HEK293 (cell line): ENCODE results near the gene PTTG1.

Experiments used
- CTCF ChIA-PET: fragments of 350-600 bp; formaldehyde crosslinking; extraction: SDS; loops from one replicate; lab custom pipeline; 2021; ENCODE audit warnings: antibody characterized with exemption; lab: Yijun Ruan, JAX
- POLR2A ChIA-PET: fragments of 300-600 bp; formaldehyde crosslinking; extraction: SDS; loops from one replicate; lab custom pipeline; 2020; ENCODE audit warnings: antibody characterized with exemption, inconsistent platforms; lab: Yijun Ruan, JAX
- H3K27ac ChIP-seq: fragments of 200-500 bp; sonication (Bioruptor generic); 2 replicates; pipeline ENCODE4 v1.5.1; 2014; ENCODE audit warnings: low read depth, low read length, control low read depth, inconsistent platforms; ENCODE audit errors: extremely low read depth
- H3K36me3 ChIP-seq, 2 experiments: fragments of 200-500 bp in 1 of 2; sonication (Bioruptor generic) in 1 of 2; 1 replicate in 1 of 2; 2 replicates in 1 of 2; pipeline ENCODE4 v1.5.1; 2014 to 2017; ENCODE audit warnings: inconsistent platforms in 2 of 2, low read length in 2 of 2; ENCODE audit not compliant: control insufficient read depth in 2 of 2, insufficient read depth in 1 of 2
- H3K4me1 ChIP-seq: fragments of 200-500 bp; sonication (Bioruptor generic); 2 replicates; pipeline ENCODE4 v1.5.1; 2014; ENCODE audit warnings: mild to moderate bottlenecking, low read length, inconsistent platforms; ENCODE audit not compliant: control insufficient read depth, insufficient read depth
- H3K4me3 ChIP-seq: 2 replicates; pipeline ENCODE4 v1.5.1; 2011; ENCODE audit warnings: low read depth, mild to moderate bottlenecking, control low read depth, low read length, moderate library complexity
- H3K9me3 ChIP-seq: fragments of 200-500 bp; sonication (Bioruptor generic); 2 replicates; pipeline ENCODE4 v1.5.1; 2014; ENCODE audit warnings: low read depth, low read length, inconsistent platforms; ENCODE audit not compliant: control insufficient read depth, insufficient read depth
- GLIS1 ChIP-seq: fragments of 450-650 bp; formaldehyde crosslinking; IDR thresholded peaks from 2 replicates; pipeline ENCODE4 v1.5.1; 2016; ENCODE audit warnings: missing biosample characterization, missing genetic modification characterization
- GLIS2 ChIP-seq: fragments of 450-650 bp; formaldehyde crosslinking; IDR thresholded peaks from 2 replicates; pipeline ENCODE4 v1.5.1; 2016; ENCODE audit warnings: missing biosample characterization, missing genetic modification characterization
- HOXA7 ChIP-seq: sonication (generic); formaldehyde crosslinking; IDR thresholded peaks from 2 replicates; pipeline ENCODE4 v1.8.1; 2022; ENCODE audit warnings: missing genetic modification reagents, borderline replicate concordance
- KLF7 ChIP-seq: fragments of 450-650 bp; formaldehyde crosslinking; IDR thresholded peaks from 2 replicates; pipeline ENCODE4 v1.5.1; 2016; ENCODE audit warnings: missing biosample characterization, missing genetic modification characterization, borderline replicate concordance
- PRDM6 ChIP-seq: fragments of 450-650 bp; formaldehyde crosslinking; IDR thresholded peaks from 2 replicates; pipeline ENCODE4 v1.5.1; 2017; ENCODE audit warnings: missing biosample characterization, missing genetic modification characterization
- TCF7L2 ChIP-seq: IDR thresholded peaks from 2 replicates; pipeline ENCODE4 v1.6.1; 2011; ENCODE audit warnings: low read depth, mild to moderate bottlenecking, inconsistent platforms, low read length, moderate library complexity, borderline replicate concordance
- ZBTB20 ChIP-seq: fragments of 450-650 bp; formaldehyde crosslinking; IDR thresholded peaks from 2 replicates; pipeline ENCODE4 v1.5.1; 2016; ENCODE audit warnings: missing biosample characterization, missing genetic modification characterization
- ZBTB48 ChIP-seq: fragments of 450-650 bp; formaldehyde crosslinking; IDR thresholded peaks from 2 replicates; pipeline ENCODE4 v1.5.1; 2016; ENCODE audit warnings: missing biosample characterization, missing genetic modification characterization
- ZFP69B ChIP-seq: fragments of 450-650 bp; formaldehyde crosslinking; IDR thresholded peaks from 2 replicates; pipeline ENCODE4 v1.5.1; 2016; ENCODE audit warnings: missing biosample characterization, missing genetic modification characterization
- ZNF16 ChIP-seq: fragments of 450-650 bp; formaldehyde crosslinking; IDR thresholded peaks from 2 replicates; pipeline ENCODE4 v1.5.1; 2016; ENCODE audit warnings: low read depth, missing biosample characterization, missing genetic modification characterization
- ZNF174 ChIP-seq: fragments of 450-650 bp; formaldehyde crosslinking; IDR thresholded peaks from 2 replicates; pipeline ENCODE4 v1.5.0; 2017; ENCODE audit warnings: missing biosample characterization, mild to moderate bottlenecking, missing genetic modification characterization
- ZNF202 ChIP-seq: fragments of 450-650 bp; formaldehyde crosslinking; IDR thresholded peaks from 2 replicates; pipeline ENCODE4 v1.5.1; 2016; ENCODE audit warnings: missing biosample characterization, missing genetic modification characterization, borderline replicate concordance
- ZNF221 ChIP-seq: fragments of 450-650 bp; formaldehyde crosslinking; IDR thresholded peaks from 2 replicates; pipeline ENCODE4 v1.5.1; 2017; ENCODE audit warnings: missing biosample characterization, missing genetic modification characterization, borderline replicate concordance
- ZNF239 ChIP-seq: fragments of 450-650 bp; formaldehyde crosslinking; IDR thresholded peaks from 2 replicates; pipeline ENCODE4 v1.5.1; 2016; ENCODE audit warnings: missing biosample characterization, missing genetic modification characterization
- ZNF24 ChIP-seq: fragments of 450-650 bp; formaldehyde crosslinking; IDR thresholded peaks from 2 replicates; pipeline ENCODE4 v1.5.1; 2016; ENCODE audit warnings: missing biosample characterization, missing genetic modification characterization
- ZNF311 ChIP-seq: fragments of 450-650 bp; formaldehyde crosslinking; IDR thresholded peaks from 2 replicates; pipeline ENCODE4 v1.5.1; 2017; ENCODE audit warnings: missing biosample characterization, missing genetic modification characterization, borderline replicate concordance
- ZNF341 ChIP-seq: fragments of 450-650 bp; formaldehyde crosslinking; IDR thresholded peaks from 2 replicates; pipeline ENCODE4; 2016; ENCODE audit warnings: low read depth, missing biosample characterization, missing genetic modification characterization
- ZNF549 ChIP-seq: fragments of 450-650 bp; IDR thresholded peaks from 2 replicates; pipeline ENCODE4 v1.5.1; 2018; ENCODE audit warnings: missing biosample characterization, missing genetic modification characterization, mild to moderate bottlenecking, inconsistent platforms, moderate library complexity
- ZNF596 ChIP-seq: fragments of 450-650 bp; IDR thresholded peaks from 2 replicates; pipeline ENCODE4 v1.5.0; 2018; ENCODE audit warnings: missing biosample characterization, mild to moderate bottlenecking, missing genetic modification characterization, moderate library complexity
- ZNF660 ChIP-seq: fragments of 450-650 bp; IDR thresholded peaks from 2 replicates; pipeline ENCODE4 v1.5.1; 2018; ENCODE audit warnings: missing biosample characterization, mild to moderate bottlenecking, missing genetic modification characterization
- ZNF701 ChIP-seq: fragments of 450-650 bp; formaldehyde crosslinking; IDR thresholded peaks from 2 replicates; pipeline ENCODE4 v1.5.1; 2016; ENCODE audit warnings: missing biosample characterization, missing genetic modification characterization
- ZNF792 ChIP-seq: fragments of 450-650 bp; formaldehyde crosslinking; IDR thresholded peaks from 2 replicates; pipeline ENCODE4 v1.5.1; 2016; ENCODE audit warnings: missing biosample characterization, missing genetic modification characterization
- ZNF837 ChIP-seq: fragments of 450-650 bp; formaldehyde crosslinking; IDR thresholded peaks from 2 replicates; pipeline ENCODE4 v1.5.1; 2016; ENCODE audit warnings: missing biosample characterization, missing genetic modification characterization
- TF ChIP-seq, protein P1 (sequence below): fragments of 450-650 bp; formaldehyde crosslinking; IDR thresholded peaks from 2 replicates; pipeline ENCODE4 v1.5.1; 2016; ENCODE audit warnings: missing biosample characterization, missing genetic modification characterization
- TF ChIP-seq, protein P2 (sequence below): fragments of 450-650 bp; formaldehyde crosslinking; IDR thresholded peaks from 2 replicates; pipeline ENCODE4 v1.5.1; 2016; ENCODE audit warnings: missing biosample characterization, missing genetic modification characterization, borderline replicate concordance

PTTG1 gene

DNA sequence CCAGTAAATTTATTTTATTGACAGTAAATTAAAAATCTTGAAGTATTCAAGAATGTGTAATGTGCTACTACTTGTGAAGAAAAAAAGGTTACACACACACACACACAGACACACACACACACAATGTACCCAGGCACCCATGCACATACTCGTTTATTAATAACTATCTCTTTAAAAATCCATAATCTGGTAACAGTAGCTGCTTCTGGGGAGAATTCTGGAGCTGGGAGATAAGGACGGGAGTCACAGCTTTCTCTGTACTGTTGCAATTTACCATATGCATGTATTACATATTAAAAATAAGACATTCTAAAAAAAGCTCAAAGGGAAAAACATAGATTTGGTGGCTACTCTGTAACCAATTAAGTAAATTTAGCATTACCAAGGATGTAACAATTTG, 43.3 kb upstream of the PTTG1 start:
- no peak overlapping the region for H3K4me3 ChIP-seq
- H3K27ac ChIP-seq, result no peak overlapping the region
- no peaks in the 10 kb centered on the region for H3K9me3 ChIP-seq
- ChIA-PET POLR2A (no interaction called here), CTCF (interaction anchor here (0.6 to 2.8 kb wide), 3 partner anchors 12 to 1062 kb away, joined by 3 to 12 read pairs (median 4); no protein-coding TSS in a partner anchor)
- no peaks in the 10 kb centered on the region for H3K36me3 ChIP-seq
- TF ChIP-seq GLIS2 (tag by site-specific recombination) (no peak), TCF7L2 (no peak), ZBTB48 (tag by site-specific recombination) (no peak), ZBTB20 (no peak), ZNF16 (tag by site-specific recombination) (no peak), GLIS1 (no peak), ZNF239 (no peak), ZNF202 (tag by site-specific recombination) (no peak), ZNF792 (tag by site-specific recombination) (no peak)
- TF ChIP-seq, protein P1, sequence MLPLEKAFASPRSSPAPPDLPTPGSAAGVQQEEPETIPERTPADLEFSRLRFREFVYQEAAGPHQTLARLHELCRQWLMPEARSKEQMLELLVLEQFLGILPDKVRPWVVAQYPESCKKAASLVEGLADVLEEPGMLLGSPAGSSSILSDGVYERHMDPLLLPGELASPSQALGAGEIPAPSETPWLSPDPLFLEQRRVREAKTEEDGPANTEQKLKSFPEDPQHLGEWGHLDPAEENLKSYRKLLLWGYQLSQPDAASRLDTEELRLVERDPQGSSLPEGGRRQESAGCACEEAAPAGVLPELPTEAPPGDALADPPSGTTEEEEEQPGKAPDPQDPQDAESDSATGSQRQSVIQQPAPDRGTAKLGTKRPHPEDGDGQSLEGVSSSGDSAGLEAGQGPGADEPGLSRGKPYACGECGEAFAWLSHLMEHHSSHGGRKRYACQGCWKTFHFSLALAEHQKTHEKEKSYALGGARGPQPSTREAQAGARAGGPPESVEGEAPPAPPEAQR (tag by site-specific recombination), result no peak
- no peaks in the 10 kb centered on the region for H3K4me1 ChIP-seq

DNA sequence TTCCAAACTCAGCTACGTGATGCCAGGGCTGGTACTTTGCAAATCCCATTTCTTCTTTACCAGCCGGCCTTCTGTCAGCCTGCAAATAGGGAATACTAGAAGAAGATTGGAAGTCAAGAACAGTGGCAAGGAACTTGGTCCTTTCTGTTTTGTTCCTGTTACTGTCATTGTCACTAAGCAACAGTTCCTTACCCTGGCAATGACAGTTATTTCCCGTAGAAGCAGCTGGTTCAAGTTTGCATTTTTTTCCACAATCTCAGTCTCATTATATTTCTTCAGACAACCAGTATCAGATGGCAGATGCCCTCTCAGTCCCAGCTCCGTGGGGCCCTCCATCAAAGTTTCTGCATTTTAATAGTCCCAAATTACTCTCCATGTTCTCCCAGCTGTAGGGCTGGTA, 42.1 kb upstream of the PTTG1 start:
- TF ChIP-seq ZNF701 (tag by site-specific recombination) (no peak), ZNF341 (tag by site-specific recombination) (no peak), ZNF596 (tag by site-specific recombination) (no peak), ZFP69B (tag by site-specific recombination) (no peak), PRDM6 (no peak), ZNF202 (tag by site-specific recombination) (no peak), ZNF837 (tag by site-specific recombination) (no peak), ZNF660 (tag by site-specific recombination) (no peak), KLF7 (no peak), ZNF311 (tag by site-specific recombination) (no peak), ZNF24 (tag by site-specific recombination) (no peak), ZNF549 (tag by site-specific recombination) (no peak), ZNF174 (no peak), ZNF221 (no peak), HOXA7 (CRISPR knock-in tag) (no peak)
- TF ChIP-seq, protein P2, sequence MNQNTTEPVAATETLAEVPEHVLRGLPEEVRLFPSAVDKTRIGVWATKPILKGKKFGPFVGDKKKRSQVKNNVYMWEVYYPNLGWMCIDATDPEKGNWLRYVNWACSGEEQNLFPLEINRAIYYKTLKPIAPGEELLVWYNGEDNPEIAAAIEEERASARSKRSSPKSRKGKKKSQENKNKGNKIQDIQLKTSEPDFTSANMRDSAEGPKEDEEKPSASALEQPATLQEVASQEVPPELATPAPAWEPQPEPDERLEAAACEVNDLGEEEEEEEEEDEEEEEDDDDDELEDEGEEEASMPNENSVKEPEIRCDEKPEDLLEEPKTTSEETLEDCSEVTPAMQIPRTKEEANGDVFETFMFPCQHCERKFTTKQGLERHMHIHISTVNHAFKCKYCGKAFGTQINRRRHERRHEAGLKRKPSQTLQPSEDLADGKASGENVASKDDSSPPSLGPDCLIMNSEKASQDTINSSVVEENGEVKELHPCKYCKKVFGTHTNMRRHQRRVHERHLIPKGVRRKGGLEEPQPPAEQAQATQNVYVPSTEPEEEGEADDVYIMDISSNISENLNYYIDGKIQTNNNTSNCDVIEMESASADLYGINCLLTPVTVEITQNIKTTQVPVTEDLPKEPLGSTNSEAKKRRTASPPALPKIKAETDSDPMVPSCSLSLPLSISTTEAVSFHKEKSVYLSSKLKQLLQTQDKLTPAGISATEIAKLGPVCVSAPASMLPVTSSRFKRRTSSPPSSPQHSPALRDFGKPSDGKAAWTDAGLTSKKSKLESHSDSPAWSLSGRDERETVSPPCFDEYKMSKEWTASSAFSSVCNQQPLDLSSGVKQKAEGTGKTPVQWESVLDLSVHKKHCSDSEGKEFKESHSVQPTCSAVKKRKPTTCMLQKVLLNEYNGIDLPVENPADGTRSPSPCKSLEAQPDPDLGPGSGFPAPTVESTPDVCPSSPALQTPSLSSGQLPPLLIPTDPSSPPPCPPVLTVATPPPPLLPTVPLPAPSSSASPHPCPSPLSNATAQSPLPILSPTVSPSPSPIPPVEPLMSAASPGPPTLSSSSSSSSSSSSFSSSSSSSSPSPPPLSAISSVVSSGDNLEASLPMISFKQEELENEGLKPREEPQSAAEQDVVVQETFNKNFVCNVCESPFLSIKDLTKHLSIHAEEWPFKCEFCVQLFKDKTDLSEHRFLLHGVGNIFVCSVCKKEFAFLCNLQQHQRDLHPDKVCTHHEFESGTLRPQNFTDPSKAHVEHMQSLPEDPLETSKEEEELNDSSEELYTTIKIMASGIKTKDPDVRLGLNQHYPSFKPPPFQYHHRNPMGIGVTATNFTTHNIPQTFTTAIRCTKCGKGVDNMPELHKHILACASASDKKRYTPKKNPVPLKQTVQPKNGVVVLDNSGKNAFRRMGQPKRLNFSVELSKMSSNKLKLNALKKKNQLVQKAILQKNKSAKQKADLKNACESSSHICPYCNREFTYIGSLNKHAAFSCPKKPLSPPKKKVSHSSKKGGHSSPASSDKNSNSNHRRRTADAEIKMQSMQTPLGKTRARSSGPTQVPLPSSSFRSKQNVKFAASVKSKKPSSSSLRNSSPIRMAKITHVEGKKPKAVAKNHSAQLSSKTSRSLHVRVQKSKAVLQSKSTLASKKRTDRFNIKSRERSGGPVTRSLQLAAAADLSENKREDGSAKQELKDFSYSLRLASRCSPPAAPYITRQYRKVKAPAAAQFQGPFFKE, result no peak
- ChIA-PET POLR2A (no interaction called here), CTCF (interaction anchor here (2.8 kb wide), 1 partner anchor 11 kb away, joined by 12 read pairs; no protein-coding TSS in a partner anchor)
- Histone ChIP-seq H3K4me1 (no peaks in the 10 kb centered on the region), H3K36me3 (no peaks in the 10 kb centered on the region), H3K27ac (no peak overlapping the region), H3K9me3 (no peaks in the 10 kb centered on the region), H3K4me3 (no peak overlapping the region)
